ENCODE results near the gene ATP9B. TPM values are rescaled to one million over a fixed set of nuclear protein-coding genes. Genes with fewer than 3 reads are reported as not detected.

ATP9B gene
- polyA plus RNA-seq, 1 donor, result 43.3 TPM

- DNase-seq, result no peak
Measured at GRCh38 chr18:79427368-79428225, 358.4 kb downstream of the ATP9B start.

Other genes with a start within 250 kb of the ATP9B start
- 9.6 TPM for gene SALL3, start 89.6 kb upstream of the ATP9B start, polyA plus RNA-seq (ENCODE audit: insufficient read length)

Measured in left kidney (tissue), 2 donors.